Activated T-helper 17 cell treated with anti-CD3 and anti-CD28 coated beads, Interleukin-2, amount 50 U/mL, for 72 hours (primary cell): ENCODE data around the gene UFC1. TPM values are rescaled to one million over a fixed set of nuclear protein-coding genes. Genes with fewer than 3 reads are reported as not detected.
"Not testable (repeated sequence)": the region's sequence is repeated elsewhere in the genome, so short reads cannot be mapped to it uniquely, and the experiment has no call there.

Source experiments
- ATAC-seq: fragments of 150-1000 bp; cut with Tn5 transposase; replicated peaks from 2 replicates; pipeline ENCODE4 v1.10.0; 2021; ENCODE audit warnings: mild to moderate bottlenecking, moderate library complexity
- H3K27ac Mint-ChIP-seq: one replicate; pipeline ENCODE4 v1.8.0; 2022; ENCODE audit warnings: mixed read lengths
- H3K27me3 Mint-ChIP-seq: one replicate; pipeline ENCODE4 v1.8.0; 2022; ENCODE audit warnings: mixed read lengths
- H3K36me3 Mint-ChIP-seq: one replicate; pipeline ENCODE4 v1.8.0; 2022; ENCODE audit warnings: low read depth, mild to moderate bottlenecking, mixed read lengths
- H3K4me1 Mint-ChIP-seq: one replicate; pipeline ENCODE4 v1.8.0; 2022; ENCODE audit warnings: mixed read lengths
- H3K4me3 Mint-ChIP-seq: one replicate; pipeline ENCODE4 v1.8.0; 2022; ENCODE audit warnings: mild to moderate bottlenecking, mixed read lengths
- H3K9me3 Mint-ChIP-seq: one replicate; pipeline ENCODE4 v1.8.0; 2022; ENCODE audit warnings: mixed read lengths
- total RNA-seq, 2 donors: library from RNA; stranded (reverse); gene quantifications; one replicate each; pipeline ENCODE4 v1.2.3, GENCODE V29; 2022

The UFC1 gene
- total RNA-seq: 100 to 1,000 TPM; 184 to 209 TPM

DNA sequence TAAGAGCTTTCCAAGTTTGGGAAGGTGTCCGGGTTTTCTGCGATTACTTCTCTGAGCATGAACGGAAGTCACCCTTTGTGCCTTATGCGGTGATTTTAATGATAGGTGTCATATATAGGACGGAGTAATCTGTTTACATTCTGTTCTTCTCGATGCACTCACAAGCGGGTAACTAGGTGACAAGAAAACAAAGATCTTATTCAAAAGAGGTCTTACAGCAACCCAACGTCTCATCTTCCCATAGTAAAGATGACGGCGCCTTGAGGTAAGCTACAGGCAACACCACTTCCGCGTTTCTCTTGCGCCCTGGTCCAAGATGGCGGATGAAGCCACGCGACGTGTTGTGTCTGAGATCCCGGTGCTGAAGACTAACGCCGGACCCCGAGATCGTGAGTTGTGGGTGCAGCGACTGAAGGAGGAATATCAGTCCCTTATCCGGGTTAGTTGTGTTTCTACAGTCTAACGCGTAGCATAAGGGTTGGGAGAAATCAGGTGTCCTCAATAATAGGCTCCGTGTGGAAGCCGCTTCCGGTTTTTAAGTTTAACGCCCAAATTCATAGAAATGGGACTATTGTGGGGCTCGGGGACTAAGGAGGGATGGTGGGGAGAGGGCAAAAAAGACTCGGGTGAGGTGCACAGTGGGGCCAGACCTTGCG lies at the start of gene UFC1:
UFC1 (plus strand) TSS at position 297 of the 656 bp plus-strand sequence; CDS start at position 317, 20 bp downstream.
- peak within 1 kb of the TSS; percentile 99 for H3K27ac Mint-ChIP-seq
- ATAC-seq: peak; percentile 97
- no peaks in the 10 kb centered on the region for H3K9me3 Mint-ChIP-seq
- no peaks in the 10 kb centered on the region for H3K27me3 Mint-ChIP-seq
- H3K4me3 Mint-ChIP-seq: peak within 1 kb of the TSS; percentile 97
- H3K4me1 Mint-ChIP-seq: peaks cover 25% of the 10 kb centered on the region
- peaks cover 46% of the 10 kb centered on the region for H3K36me3 Mint-ChIP-seq

DNA sequence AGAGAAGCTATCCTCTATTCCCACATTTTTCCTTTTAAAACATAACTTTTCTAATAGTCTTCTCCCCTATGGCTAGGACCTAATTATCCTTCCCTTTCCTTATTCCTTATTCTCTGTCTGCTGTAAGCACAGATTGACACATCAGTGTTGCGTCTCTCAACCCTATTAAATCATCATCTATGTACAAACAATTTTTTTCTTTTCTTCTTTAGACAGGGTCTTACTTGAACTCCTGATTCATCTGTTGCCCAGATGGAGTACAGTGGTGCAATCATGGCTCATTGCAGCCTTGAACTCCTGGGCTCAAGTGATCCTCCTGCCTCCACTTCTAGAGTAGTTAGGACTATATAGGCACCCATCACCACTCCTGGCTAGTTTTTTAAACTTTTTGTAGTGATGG lies 47.3 kb upstream of the UFC1 start:
- H3K4me3 Mint-ChIP-seq: no peak overlapping the region
- H3K4me1 Mint-ChIP-seq: peaks cover 9% of the 10 kb centered on the region
- H3K9me3 Mint-ChIP-seq: no peaks in the 10 kb centered on the region
- no peak for ATAC-seq
- no peaks in the 10 kb centered on the region for H3K27me3 Mint-ChIP-seq
- H3K27ac Mint-ChIP-seq: peak overlapping the region; percentile 18
- H3K36me3 Mint-ChIP-seq: peaks cover 78% of the 10 kb centered on the region

DNA sequence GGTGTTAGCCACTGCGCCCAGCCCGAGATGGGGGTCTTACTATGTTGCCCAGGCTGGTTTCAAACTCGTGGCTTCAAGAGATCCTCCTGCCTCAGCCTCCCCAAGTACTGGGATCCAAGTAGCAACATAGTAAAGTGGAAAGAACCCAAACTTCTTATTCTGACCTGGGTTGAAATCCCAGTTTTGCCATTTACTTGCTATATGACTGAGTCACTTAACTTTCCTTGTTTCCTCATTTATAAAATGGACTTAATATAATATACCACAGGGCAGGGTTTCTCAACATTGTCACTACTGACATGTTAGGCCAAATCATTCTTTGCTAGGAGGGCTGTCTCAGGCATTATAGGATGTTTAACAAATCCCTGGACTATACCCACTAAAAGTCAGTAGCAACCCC lies 42.7 kb upstream of the UFC1 start:
- no peak for ATAC-seq
- peaks cover 80% of the 10 kb centered on the region for H3K36me3 Mint-ChIP-seq
- H3K9me3 Mint-ChIP-seq: no peaks in the 10 kb centered on the region
- no peaks in the 10 kb centered on the region for H3K27me3 Mint-ChIP-seq
- H3K27ac Mint-ChIP-seq: peak overlapping the region; percentile 78
- H3K4me3 Mint-ChIP-seq: no peak overlapping the region
- H3K4me1 Mint-ChIP-seq: peaks cover 26% of the 10 kb centered on the region

DNA sequence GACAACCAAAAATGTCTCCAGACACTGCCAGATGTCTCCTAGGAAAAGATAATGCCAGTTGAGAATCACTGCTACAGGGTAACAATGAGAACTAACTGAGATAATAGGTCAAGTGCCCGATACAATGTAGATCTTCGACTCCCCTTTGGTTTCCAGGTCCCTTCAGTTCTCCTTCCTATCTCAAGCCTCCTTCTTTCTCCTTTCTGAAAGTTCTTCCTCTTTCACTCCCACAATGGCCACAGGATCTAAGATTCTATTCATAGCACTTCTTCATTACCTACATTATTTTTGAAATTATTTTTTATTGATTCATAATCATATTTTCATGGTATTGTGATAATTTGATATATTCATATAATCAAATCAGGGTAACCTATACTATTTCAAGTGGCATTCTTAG lies 42.3 kb upstream of the UFC1 start:
- no peak overlapping the region for H3K4me3 Mint-ChIP-seq
- peaks cover 80% of the 10 kb centered on the region for H3K36me3 Mint-ChIP-seq
- no peak for ATAC-seq
- H3K4me1 Mint-ChIP-seq: peaks cover 30% of the 10 kb centered on the region
- no peaks in the 10 kb centered on the region for H3K9me3 Mint-ChIP-seq
- H3K27ac Mint-ChIP-seq: peak overlapping the region; percentile 78
- no peaks in the 10 kb centered on the region for H3K27me3 Mint-ChIP-seq

DNA sequence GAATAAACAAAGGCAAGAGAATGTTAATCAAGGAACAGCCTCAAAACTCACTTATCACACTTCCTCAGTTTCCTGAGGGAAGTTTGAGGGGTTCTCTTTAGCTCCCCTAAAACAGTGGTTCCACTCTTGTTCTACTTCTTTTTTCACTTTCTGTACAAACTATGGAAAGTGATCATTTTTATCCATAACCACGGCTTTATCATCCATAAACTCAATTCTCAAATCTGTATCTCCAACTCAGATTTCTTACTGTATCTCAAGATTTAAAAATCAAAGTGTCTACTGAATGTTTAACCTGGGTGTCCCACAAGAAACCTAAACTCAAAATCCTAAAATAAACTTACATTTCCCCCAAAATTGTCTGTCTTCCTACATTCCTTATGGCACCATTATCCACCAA lies 39.9 kb upstream of the UFC1 start:
- H3K4me1 Mint-ChIP-seq: peaks cover 29% of the 10 kb centered on the region
- no peak for ATAC-seq
- peak overlapping the region; percentile 93 for H3K4me3 Mint-ChIP-seq

DNA sequence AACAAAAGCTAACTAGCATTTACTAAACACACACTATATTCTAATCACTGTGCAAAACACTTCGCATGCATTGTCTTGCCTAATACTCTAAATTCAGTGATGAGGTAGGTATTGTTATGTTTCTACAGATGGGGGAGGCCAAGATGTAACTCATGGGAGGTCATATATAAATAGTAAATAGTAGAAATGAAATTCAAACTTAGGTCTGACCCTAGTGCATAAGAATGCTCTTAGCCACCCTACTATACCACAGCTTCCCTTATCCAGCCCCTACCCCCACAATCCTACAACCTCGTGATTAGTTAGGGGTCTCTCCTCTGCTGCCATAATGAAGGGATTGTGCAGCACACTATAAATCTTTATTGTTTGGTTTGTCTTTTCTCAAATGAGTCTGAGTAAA lies 39.2 kb upstream of the UFC1 start:
- Mint-ChIP-seq H3K4me1 (peaks cover 32% of the 10 kb centered on the region), H3K4me3 (peak overlapping the region; percentile 93), H3K9me3 (no peaks in the 10 kb centered on the region)

More for the DNA sequence above, 39.9 kb upstream of the UFC1 start:
- H3K27ac Mint-ChIP-seq: peak overlapping the region; percentile 80
- H3K9me3 Mint-ChIP-seq: no peaks in the 10 kb centered on the region
- no peaks in the 10 kb centered on the region for H3K27me3 Mint-ChIP-seq
- peaks cover 87% of the 10 kb centered on the region for H3K36me3 Mint-ChIP-seq

GRCh38 chr1:161115132-161115711 lies 38.6 kb upstream of the UFC1 start:
- Mint-ChIP-seq H3K27me3 (no peaks in the 10 kb centered on the region), H3K9me3 (no peaks in the 10 kb centered on the region), H3K4me3 (peak overlapping the region; percentile 93), H3K4me1 (peaks cover 37% of the 10 kb centered on the region), H3K36me3 (peaks cover 89% of the 10 kb centered on the region), H3K27ac (peak overlapping the region; percentile 80)
- ATAC-seq: peak; percentile 80

More for the DNA sequence above, 39.2 kb upstream of the UFC1 start:
- Mint-ChIP-seq H3K27me3 (no peaks in the 10 kb centered on the region), H3K27ac (peak overlapping the region; percentile 80), H3K36me3 (peaks cover 87% of the 10 kb centered on the region)
- ATAC-seq: no peak

GRCh38 chr1:161115961-161116360 lies 37.8 kb upstream of the UFC1 start:
- Mint-ChIP-seq H3K27ac (peak overlapping the region; percentile 80), H3K36me3 (peaks cover 93% of the 10 kb centered on the region)

DNA sequence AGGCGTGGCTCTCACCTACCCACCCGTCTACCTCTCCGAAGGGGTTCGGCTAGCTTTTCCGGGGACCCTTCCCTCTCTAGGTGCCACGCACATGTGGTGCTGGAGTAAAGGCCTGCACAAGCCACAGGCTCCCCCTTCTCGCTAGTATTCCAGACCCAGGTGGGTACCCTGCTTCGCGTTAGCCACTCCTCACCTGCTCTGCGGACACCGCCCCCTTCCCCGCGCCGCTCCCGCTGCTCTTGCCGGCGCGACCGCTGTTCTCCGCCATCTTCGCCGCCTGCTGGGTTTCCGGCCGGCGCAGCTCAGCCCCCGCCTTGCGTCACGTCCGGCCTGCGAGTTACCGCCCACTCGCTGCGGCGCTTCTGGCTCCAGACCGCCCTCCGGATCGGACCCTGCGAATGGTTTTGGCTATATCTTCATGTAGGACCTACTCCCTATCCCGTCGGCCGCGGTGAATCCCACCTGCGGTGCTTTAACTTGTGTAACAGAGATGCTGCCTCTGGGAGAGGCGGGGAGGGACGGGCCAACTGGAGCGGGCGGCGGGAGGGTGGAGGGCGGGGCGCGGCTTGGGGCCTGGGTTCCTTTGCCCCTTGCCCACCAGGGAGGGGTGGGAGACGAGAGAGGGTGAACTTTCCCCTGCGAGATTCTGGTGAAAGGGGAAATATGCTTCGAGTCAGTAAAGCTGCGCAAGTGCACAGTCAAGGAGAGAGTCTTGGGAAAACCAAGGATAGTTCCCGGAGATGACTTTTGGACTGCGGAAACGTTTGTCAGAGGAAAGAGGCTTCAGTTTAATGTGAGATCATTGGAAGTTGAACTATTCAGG lies 35.8 kb upstream of the UFC1 start, which contains the start of the genes NIT1 and PFDN2:
NIT1 (plus strand) TSS at position 347 of the 823 bp plus-strand sequence; CDS start at position 419, 72 bp downstream.
PFDN2 (minus strand) TSS at position 279 of the 823 bp plus-strand sequence; CDS start at position 268, 11 bp downstream.
- peak within 1 kb of the TSS; percentile 93 for H3K4me3 Mint-ChIP-seq
- ATAC-seq: peak; percentile 67
- no peaks in the 10 kb centered on the region for H3K9me3 Mint-ChIP-seq
- H3K27me3 Mint-ChIP-seq: no peaks in the 10 kb centered on the region
- peaks cover 38% of the 10 kb centered on the region for H3K4me1 Mint-ChIP-seq
- H3K36me3 Mint-ChIP-seq: peaks cover 97% of the 10 kb centered on the region
- H3K27ac Mint-ChIP-seq: peak within 1 kb of the TSS; percentile 80

More at GRCh38 chr1:161115961-161116360, 37.8 kb upstream of the UFC1 start:
- H3K9me3 Mint-ChIP-seq, ATAC-seq, H3K27me3 Mint-ChIP-seq: not testable (repeated sequence)
- H3K4me3 Mint-ChIP-seq: peak overlapping the region; percentile 93
- H3K4me1 Mint-ChIP-seq: peaks cover 37% of the 10 kb centered on the region

GRCh38 chr1:161119092-161119903 lies 34.5 kb upstream of the UFC1 start:
- no peaks in the 10 kb centered on the region for H3K27me3 Mint-ChIP-seq
- ATAC-seq: peak; percentile 64
- H3K27ac Mint-ChIP-seq: peak overlapping the region; percentile 80
- no peaks in the 10 kb centered on the region for H3K9me3 Mint-ChIP-seq
- H3K4me3 Mint-ChIP-seq: peak overlapping the region; percentile 93
- peaks cover 97% of the 10 kb centered on the region for H3K36me3 Mint-ChIP-seq
- peaks cover 32% of the 10 kb centered on the region for H3K4me1 Mint-ChIP-seq

DNA sequence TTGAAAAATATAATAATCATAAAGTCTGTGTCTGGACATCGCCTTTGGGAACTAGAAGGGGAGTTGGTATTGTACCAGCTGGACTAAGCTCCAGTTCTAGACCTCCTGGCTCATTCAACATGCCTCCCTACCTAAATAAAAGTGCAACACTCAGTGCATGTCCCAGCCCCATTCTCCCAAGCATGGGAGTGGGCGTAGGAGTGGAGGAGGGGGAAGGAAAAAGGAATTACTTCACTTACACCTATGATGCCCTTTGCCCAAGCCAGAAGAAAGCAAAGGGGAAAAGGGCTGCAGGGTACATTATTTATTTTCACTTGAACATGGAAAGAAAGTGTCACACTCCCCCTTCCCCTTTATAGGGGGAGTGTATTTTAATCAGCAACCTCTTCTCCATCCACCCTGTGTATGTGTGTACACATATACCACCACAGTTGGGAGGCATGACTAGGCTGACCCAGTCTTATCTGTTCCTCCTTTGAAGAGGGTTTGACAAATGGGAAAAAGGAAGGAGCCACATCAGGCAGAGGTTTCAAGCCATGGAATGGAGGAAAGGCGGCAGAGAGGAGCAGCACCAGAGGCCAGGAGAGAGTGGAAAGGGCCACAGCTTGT lies 32.6 kb upstream of the UFC1 start:
- Mint-ChIP-seq H3K36me3 (peaks cover 97% of the 10 kb centered on the region), H3K27ac (peak overlapping the region; percentile 66), H3K9me3 (no peaks in the 10 kb centered on the region), H3K4me3 (no peak overlapping the region), H3K27me3 (no peaks in the 10 kb centered on the region), H3K4me1 (peaks cover 22% of the 10 kb centered on the region)
- no peak for ATAC-seq

- H3K4me3 Mint-ChIP-seq: no peak overlapping the region
- H3K27ac Mint-ChIP-seq: peak overlapping the region; percentile 66
These were observed 31.9 kb upstream of the UFC1 start for GRCh38 chr1:161121834-161122233.

GRCh38 chr1:161122967-161123366 lies 30.8 kb upstream of the UFC1 start:
- H3K27me3 Mint-ChIP-seq: no peaks in the 10 kb centered on the region
- H3K36me3 Mint-ChIP-seq: peaks cover 99% of the 10 kb centered on the region
- H3K4me3 Mint-ChIP-seq: no peak overlapping the region
- H3K4me1 Mint-ChIP-seq: peaks cover 26% of the 10 kb centered on the region
- no peaks in the 10 kb centered on the region for H3K9me3 Mint-ChIP-seq
- no peak for ATAC-seq
- H3K27ac Mint-ChIP-seq: no peak overlapping the region

More at GRCh38 chr1:161121834-161122233, 31.9 kb upstream of the UFC1 start:
- ATAC-seq: no peak
- Mint-ChIP-seq H3K27me3 (no peaks in the 10 kb centered on the region), H3K36me3 (peaks cover 98% of the 10 kb centered on the region), H3K4me1 (peaks cover 21% of the 10 kb centered on the region), H3K9me3 (no peaks in the 10 kb centered on the region)
